ENCODE results near the gene TEAD3.
A peak's percentile ranks its signal among the peaks of the same experiment; 100 is the strongest.

TEAD3 gene

GRCh38 chr6:35429463-35429862 is 67.4 kb downstream of the TEAD3 start:
- Mint-ChIP-seq H3K9me3 (peaks cover 25% of the 10 kb centered on the region), H3K27me3 (no peaks in the 10 kb centered on the region), H3K36me3 (ENCODE audit: low read depth) (peaks cover 54% of the 10 kb centered on the region), H3K4me1 (ENCODE audit: low read depth) (peaks cover 30% of the 10 kb centered on the region), H3K4me3 (no peak overlapping the region), H3K27ac (no peak overlapping the region)
- intact Hi-C loops (cut with micrococcal nuclease), result no loop called here

- H3K27ac Mint-ChIP-seq, result no peak overlapping the region
- H3K9me3 Mint-ChIP-seq, result peaks cover 25% of the 10 kb centered on the region
- H3K4me3 Mint-ChIP-seq, result no peak overlapping the region
- intact Hi-C loops (cut with micrococcal nuclease), result no loop called here
- peaks cover 38% of the 10 kb centered on the region for H3K4me1 Mint-ChIP-seq (ENCODE audit: low read depth)
- peaks cover 62% of the 10 kb centered on the region for H3K36me3 Mint-ChIP-seq (ENCODE audit: low read depth)
- no peaks in the 10 kb centered on the region for H3K27me3 Mint-ChIP-seq
Observed at GRCh38 chr6:35428421-35429149, 68.3 kb downstream of the TEAD3 start.

- H3K4me3 Mint-ChIP-seq, result no peak overlapping the region
- H3K27me3 Mint-ChIP-seq, result no peaks in the 10 kb centered on the region
- peaks cover 25% of the 10 kb centered on the region for H3K9me3 Mint-ChIP-seq
- intact Hi-C loops (cut with micrococcal nuclease), result no loop called here
- peaks cover 69% of the 10 kb centered on the region for H3K36me3 Mint-ChIP-seq (ENCODE audit: low read depth)
- H3K27ac Mint-ChIP-seq, result no peak overlapping the region
- H3K4me1 Mint-ChIP-seq (ENCODE audit: low read depth), result peaks cover 40% of the 10 kb centered on the region
Observed at GRCh38 chr6:35427851-35428321, 69.0 kb downstream of the TEAD3 start.

GRCh38 chr6:35427435-35427834 is 69.4 kb downstream of the TEAD3 start:
- Mint-ChIP-seq H3K4me1 (ENCODE audit: low read depth) (peaks cover 40% of the 10 kb centered on the region), H3K4me3 (no peak overlapping the region), H3K9me3 (peaks cover 25% of the 10 kb centered on the region), H3K27me3 (no peaks in the 10 kb centered on the region), H3K27ac (no peak overlapping the region), H3K36me3 (ENCODE audit: low read depth) (peaks cover 74% of the 10 kb centered on the region)
- intact Hi-C loops (cut with micrococcal nuclease), result no loop called here

- Mint-ChIP-seq H3K36me3 (ENCODE audit: low read depth) (peaks cover 88% of the 10 kb centered on the region), H3K9me3 (peaks cover 25% of the 10 kb centered on the region), H3K4me3 (peak overlapping the region; percentile 17), H3K27ac (peak overlapping the region; percentile 55), H3K4me1 (ENCODE audit: low read depth) (peaks cover 36% of the 10 kb centered on the region), H3K27me3 (no peaks in the 10 kb centered on the region)
- intact Hi-C loops (cut with micrococcal nuclease), result no loop called here
Observed at GRCh38 chr6:35426074-35426473, 70.8 kb downstream of the TEAD3 start.

- intact Hi-C loops (cut with micrococcal nuclease), result no loop called here
- peak overlapping the region; percentile 55 for H3K27ac Mint-ChIP-seq
- peaks cover 23% of the 10 kb centered on the region for H3K9me3 Mint-ChIP-seq
- H3K4me3 Mint-ChIP-seq, result no peak overlapping the region
- peaks cover 36% of the 10 kb centered on the region for H3K4me1 Mint-ChIP-seq (ENCODE audit: low read depth)
- H3K36me3 Mint-ChIP-seq (ENCODE audit: low read depth), result peaks cover 95% of the 10 kb centered on the region
- H3K27me3 Mint-ChIP-seq, result no peaks in the 10 kb centered on the region
Observed at GRCh38 chr6:35425284-35425683, 71.6 kb downstream of the TEAD3 start.
